GM21381 (cell line): ENCODE results near the gene SPINK8.
"Not testable (repeated sequence)": the region's sequence is repeated elsewhere in the genome, so short reads cannot be mapped to it uniquely, and the experiment has no call there.

ENCODE experiments used
- ATAC-seq: cut with Tn5 transposase; IDR thresholded peaks from one replicate; pipeline ENCODE4 v1.9.1; 2021; ENCODE audit warnings: mild to moderate bottlenecking, moderate library complexity; ENCODE audit not compliant: unreplicated experiment

Gene SPINK8

GRCh38 chr3:48280881-48281280, 52.6 kb downstream of the SPINK8 start:
- no peak for ATAC-seq

GRCh38 chr3:48278884-48279559, 54.4 kb downstream of the SPINK8 start:
- ATAC-seq: no peak

DNA sequence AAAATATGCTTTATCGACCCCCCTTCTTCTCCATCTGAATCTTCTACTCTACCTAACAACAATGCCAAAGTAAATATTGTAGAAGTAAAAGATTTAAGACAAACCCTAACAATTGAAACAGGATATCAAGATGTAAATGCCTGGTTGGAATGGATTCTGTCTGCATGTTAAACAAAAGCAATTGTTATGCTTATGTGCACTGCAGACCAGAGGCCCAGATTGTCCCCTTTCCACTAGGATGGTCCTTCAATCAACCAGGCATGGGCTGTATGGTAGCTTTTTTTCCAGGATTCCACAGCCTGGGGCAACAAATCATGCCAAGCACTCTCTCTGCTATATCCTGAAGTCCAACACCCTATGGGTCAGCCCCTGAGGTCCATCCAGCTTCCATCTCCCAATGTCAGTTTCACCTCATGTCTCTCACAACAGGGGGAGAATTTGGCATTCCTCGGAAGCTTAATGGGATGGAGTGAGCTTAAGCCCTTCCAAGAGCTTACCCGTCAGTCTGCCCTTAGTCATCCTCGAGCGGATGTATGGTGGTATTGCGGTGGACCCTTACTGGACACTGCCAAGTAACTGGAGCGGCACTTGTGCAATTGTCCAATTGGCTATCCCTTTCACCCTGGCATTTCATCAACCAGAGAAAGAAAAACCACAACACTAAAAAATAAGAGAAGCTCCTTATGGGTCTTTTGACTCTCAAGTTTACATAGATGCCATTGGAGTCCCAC, 56.4 kb downstream of the SPINK8 start:
- no peak for ATAC-seq

GRCh38 chr3:48275287-48276027, 58.0 kb downstream of the SPINK8 start:
- ATAC-seq: no peak

GRCh38 chr3:48274452-48274851, 59.0 kb downstream of the SPINK8 start:
- no peak for ATAC-seq

- no peak for ATAC-seq
Measured at GRCh38 chr3:48273594-48274211, 59.8 kb downstream of the SPINK8 start.

DNA sequence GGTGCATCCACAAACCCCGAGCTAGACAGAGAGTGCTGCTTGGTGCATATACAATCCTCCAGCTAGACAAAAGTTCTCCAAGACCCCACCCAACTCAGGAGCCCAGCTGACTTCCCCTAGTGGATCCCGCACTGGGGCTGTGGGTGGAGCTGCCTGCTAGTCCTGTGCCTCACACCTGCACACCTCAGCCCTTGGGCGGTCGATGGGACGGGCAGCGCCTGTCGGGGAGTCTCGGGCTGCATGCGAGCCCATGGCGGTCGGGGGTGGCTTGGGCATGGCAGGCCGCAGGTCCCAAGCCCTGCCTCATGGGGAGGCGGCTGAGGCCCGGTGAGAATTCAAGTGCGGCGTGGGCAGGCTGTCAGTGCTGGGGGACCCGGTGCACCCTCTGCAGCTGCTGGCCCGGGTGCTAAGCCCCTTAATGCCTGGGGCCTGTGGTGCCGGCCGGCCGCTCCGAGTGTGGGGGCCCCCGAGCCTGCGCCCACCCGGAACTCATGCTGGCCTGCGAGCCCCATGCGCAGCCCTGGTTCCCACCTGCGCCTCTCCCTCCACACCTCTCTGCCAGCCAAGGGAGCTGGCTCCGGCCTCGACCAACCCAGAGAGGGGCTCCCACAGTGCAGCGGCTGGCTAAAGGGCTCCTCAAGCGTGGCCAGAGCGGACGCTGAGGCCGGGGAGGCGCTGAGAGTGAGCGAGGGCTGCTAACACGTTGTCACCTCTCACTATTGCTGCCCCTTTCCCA, 61.5 kb downstream of the SPINK8 start:
- ATAC-seq: no peak

- not testable (repeated sequence) for ATAC-seq
Measured at GRCh38 chr3:48271223-48271622, 62.2 kb downstream of the SPINK8 start.

GRCh38 chr3:48270306-48270705, 63.2 kb downstream of the SPINK8 start:
- ATAC-seq: no peak

DNA sequence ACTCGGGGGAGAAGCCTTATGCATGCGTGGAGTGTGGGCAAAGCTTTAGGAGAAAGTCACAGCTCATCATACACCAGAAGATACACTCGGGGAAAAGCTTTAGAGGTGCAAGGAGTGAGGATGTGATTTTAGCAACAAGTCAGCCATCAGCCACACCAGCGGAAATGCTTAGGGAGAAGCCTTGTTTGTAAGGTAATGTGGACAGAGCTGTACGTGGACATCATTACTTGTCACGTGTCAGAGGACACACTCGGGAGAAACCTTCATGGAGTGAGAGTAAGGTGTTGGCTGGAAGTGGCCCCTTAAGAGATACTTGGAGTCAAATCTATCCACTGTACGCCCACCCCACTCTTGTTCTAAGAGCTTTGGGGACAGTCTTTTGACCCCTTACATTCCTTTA, 63.9 kb downstream of the SPINK8 start:
- ATAC-seq: no peak

- ATAC-seq: no peak
Measured at GRCh38 chr3:48268936-48269561, 64.4 kb downstream of the SPINK8 start.

DNA sequence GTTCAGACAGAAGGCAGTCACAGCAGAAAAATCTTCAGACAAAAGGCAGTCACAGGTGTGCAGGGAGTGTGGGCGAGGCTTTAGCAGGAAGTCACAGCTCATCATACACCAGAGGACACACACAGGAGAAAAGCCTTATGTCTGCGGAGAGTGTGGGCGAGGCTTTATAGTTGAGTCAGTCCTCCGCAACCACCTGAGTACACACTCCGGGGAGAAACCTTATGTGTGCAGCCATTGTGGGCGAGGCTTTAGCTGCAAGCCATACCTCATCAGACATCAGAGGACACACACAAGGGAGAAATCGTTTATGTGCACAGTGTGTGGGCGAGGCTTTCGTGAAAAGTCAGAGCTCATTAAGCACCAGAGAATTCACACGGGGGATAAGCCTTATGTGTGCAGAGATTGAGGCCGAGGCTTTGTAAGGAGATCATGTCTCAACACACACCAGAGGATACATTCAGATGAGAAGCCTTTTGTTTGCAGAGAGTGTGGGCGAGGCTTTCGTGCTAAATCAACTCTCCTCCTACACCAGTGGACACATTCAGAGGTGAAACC, 65.0 kb downstream of the SPINK8 start:
- no peak for ATAC-seq

- no peak for ATAC-seq
Measured at GRCh38 chr3:48267782-48268181, 65.7 kb downstream of the SPINK8 start.

DNA sequence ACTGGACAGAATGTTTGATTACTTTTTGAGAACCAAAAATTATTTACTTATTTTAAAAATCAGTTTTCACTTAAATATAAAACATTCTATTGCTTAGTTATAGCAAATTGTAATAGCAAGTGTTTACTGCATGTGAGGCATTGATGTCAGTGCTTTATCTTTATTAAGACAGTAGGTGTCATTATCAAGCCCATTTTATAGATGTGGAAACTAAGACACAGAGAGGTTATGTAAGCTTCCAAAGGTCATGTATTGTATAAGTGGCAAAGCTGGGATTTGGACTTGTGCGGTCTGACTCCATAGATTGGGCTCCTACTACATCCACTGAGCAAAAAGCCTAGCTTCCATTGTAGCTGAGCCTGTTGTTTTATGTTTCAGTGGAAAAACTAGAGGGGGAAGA, 74.9 kb downstream of the SPINK8 start:
- no peak for ATAC-seq
